GM21619 (cell line): ENCODE data around the gene LEPROT.

Experiments used
- ATAC-seq: cut with Tn5 transposase; IDR thresholded peaks from one replicate; pipeline ENCODE4 v1.9.1; 2021; ENCODE audit not compliant: unreplicated experiment

Gene LEPROT

GRCh38 chr1:65471861-65472332 lies 51.4 kb downstream of the LEPROT start:
- no peak for ATAC-seq

GRCh38 chr1:65476327-65476726 lies 55.9 kb downstream of the LEPROT start:
- ATAC-seq: no peak

GRCh38 chr1:65477414-65478378 lies 57.2 kb downstream of the LEPROT start:
- ATAC-seq: no peak

GRCh38 chr1:65478379-65479026 lies 58.0 kb downstream of the LEPROT start:
- no peak for ATAC-seq

GRCh38 chr1:65479554-65480204 lies 59.2 kb downstream of the LEPROT start:
- ATAC-seq: no peak

- ATAC-seq: no peak
Observed at GRCh38 chr1:65480684-65481405, 60.4 kb downstream of the LEPROT start.

GRCh38 chr1:65483993-65484754 lies 63.7 kb downstream of the LEPROT start:
- no peak for ATAC-seq
